KG1 (cell line): ENCODE results near the gene PDK1.

Source experiments
- DNase-seq: peaks from one replicate; lab custom pipeline; 2025; lab: John Stamatoyannopoulos, UW

The PDK1 gene

DNA sequence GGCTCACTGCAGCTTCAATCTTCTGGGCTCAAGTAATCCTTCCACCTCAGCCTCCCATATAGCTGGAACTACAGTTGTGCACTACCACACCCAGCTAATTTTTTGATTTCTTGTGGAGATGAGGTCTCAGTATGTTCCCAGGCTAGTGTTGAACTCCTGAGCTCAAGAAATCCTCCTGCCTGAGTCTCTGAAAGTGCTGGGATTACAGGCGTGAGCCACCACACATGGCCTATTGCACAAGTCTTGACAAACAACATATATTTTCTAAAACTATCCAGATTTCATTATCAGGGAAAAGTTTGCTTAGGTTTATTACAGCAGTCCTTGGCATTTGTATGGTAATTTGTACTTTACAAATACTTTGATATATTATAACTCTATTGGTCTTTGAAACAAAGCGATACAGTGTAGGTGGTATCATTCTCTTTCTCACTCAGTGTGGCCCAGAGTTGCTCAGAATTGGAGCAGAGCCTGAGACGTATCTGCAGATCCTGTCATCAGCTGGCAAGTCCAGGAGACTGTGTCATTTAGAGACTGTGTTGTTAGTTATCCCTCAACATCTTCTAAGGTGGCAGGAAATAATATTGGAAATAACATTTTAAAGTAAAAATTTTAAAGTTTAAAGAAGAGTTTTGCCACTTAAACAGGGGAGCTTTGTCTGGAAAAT lies 41.4 kb downstream of the PDK1 start:
- no peak for DNase-seq

DNA sequence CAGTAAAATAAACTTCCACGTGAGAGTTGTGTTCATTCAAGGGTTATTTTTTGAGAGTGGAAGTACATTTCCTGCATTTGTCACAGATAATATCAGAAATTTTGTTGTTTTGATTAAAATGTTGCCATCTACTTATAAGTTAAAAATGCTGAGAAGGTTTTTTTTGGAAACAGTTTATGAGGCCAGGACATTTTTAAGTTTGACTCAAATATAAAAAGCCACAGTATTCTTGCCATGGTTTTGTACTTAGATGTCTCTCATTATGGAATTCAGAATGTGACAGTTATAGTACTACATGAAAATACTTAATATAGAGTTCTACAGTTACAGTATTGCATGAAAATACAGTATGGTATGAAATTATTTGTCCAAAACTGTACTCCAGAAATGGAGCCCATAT lies 44.1 kb downstream of the PDK1 start:
- DNase-seq: no peak

DNA sequence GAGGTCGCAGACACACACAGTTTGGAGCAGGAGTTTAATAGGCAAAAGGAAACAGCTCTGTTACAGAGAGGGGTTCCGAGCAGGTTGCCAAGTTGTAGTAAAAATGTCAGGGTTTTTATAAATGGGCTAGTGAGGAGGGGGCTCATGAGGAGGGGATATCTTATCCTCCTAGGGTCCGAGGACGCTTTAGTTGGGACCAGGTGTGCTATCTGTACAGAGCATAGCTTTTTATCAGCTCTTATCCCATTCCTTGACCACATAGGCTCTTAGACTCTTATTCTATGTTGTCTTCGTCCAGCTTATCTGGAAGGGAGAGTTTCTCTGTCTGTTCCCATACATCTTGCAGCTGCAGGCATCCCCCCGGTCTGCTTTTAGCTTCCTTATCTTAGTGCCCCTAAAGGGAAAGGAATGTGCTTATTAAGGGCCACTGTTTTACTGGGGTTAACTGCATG lies 44.7 kb downstream of the PDK1 start:
- DNase-seq: no peak

DNA sequence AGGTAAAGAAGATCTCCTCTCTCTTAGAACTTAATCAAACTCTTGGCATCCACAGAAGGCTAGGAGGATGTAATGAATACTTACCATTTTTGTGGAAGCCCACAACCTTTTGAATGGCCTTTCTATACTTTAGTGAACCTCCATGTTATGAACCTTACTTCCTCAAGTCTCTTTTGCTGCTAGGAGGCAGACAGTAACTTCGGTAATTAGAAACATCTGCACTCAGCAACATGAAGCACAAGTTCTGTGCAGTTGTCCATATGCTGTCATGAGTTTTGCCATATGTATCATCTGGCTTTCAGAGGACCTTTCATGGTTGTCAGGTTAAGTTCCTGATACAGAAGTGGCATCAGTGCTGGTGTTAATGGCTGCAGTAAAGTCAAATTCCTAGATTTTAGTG lies 50.4 kb downstream of the PDK1 start:
- DNase-seq: no peak

DNA sequence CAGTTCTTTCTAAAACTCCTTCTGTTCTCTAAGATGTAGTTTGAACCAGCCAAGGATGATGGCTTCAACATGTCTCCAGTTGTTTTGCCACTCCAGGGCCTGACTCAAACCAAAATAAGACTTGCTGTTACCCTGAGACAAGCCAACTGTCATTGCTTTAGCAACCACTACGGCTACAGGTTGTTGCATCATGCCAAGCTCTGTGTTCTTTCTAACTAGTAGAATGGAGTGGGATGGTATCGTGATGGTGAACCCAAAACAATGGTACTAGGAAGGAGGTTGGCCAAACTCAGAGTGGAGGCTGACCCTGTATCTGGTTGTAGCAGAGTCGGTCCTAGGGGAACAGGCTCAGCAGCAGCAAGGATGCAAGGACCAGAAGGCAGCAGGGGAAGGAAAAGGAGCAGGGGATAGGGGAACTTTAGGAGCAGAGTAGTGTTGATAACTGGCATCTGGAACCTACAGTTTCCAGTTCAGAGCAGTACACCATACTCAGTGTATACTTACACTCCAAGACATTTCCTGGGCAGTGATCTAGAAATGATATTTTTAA lies 51.6 kb downstream of the PDK1 start:
- no peak for DNase-seq

DNA sequence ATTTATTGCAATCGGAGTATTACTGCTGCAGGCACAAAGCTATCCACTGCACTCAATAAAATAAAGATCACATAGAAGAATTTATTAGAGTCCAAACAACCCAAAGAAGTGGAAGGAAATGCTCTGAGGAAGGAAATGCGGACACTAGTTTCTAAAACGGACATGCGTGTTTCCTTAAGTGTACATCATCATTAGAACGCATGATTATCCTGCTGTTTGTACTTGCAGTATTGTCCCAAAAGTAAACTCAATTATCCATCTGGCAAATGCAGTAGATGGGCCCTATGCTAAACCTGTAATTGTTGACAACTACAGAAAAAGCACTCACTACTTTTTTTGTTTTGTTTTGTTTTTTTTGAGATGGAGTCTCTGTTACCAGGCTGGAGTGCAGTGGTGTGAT lies 53.6 kb downstream of the PDK1 start:
- no peak for DNase-seq

DNA sequence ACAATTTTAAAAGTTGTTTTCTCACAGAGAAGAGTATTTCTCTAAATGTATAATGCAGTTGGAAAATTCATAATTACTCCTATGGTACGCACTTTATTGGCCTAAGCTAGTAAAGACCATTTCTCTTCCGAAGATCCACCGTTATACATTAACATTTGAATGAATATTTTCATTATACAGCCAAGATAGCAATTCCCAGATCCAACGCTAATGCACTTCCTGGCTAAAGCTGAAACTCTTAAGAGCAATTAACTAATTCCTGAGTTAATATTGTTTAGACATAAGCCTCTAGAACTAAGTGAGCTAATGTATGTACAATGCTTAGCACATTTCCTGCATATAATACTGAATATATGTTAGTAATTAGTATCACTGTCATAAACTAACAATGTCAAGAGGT lies 56.2 kb downstream of the PDK1 start:
- DNase-seq: no peak

DNA sequence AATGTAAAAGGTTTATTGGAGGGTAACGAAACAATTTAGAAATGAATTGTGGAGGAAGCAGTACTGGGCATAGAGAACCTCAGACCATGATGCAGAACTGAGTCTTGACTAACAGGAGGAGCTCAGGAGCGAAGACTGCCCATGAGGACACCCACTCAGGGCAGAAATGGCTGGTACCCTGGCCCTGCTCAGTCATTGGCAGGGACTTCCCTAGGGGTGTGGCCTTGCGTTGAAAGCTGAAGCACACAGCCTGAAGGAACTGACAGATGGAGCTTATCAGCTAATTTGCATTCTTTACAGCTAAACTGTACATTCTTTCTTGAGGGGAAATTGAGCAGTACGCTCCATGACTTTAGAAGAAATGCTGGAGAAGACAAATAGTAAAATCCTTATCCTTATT lies 57.1 kb downstream of the PDK1 start:
- no peak for DNase-seq

DNA sequence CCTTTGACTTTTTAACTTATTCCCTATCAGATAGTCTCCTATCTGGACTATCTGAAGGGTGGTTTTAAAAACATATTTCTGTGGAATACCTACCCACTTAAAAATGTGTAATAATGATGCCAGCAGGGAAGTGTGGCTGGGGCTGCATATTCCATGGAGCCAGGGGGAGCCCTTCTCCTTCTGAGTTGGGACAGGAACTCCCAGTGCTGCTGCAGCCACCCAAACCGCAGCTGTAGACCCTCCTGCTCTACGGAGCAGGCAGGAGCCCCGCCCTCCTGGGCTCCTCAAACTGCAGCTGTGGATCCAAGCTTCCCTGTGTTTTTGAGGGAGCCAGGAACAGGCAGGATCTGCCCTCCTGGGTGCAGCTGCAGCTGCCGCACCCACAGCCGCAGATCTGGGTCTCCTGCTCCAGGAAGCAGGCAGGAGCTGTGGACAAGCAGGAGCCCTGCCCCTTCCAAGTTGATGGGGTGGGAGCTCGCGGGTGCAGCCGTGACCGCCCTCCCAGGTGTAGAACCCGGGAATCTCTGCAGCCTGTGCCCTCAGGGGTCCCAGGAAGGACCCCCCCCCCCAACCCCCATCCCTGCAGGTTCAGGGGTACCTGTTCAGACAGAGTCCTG lies 57.8 kb downstream of the PDK1 start:
- DNase-seq: no peak

DNA sequence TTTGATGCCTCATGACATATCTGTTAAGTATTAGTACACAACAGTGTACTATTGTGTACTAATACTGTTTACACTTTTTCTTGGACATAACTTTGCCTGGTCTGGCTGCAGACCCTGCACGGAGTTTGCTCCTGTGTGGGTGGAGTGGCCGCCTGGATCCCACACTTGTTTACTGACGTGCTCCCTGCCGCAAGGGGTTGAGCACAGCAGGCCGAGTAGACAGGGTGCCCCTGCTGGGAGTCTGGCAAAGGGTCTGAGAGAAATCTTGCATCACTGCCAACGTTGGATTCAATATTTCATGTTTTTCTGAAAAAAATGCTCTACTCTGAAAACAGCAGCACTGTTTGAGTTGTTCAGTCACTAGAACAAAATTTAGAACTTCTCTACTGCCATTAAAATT lies 59.0 kb downstream of the PDK1 start:
- no peak for DNase-seq

DNA sequence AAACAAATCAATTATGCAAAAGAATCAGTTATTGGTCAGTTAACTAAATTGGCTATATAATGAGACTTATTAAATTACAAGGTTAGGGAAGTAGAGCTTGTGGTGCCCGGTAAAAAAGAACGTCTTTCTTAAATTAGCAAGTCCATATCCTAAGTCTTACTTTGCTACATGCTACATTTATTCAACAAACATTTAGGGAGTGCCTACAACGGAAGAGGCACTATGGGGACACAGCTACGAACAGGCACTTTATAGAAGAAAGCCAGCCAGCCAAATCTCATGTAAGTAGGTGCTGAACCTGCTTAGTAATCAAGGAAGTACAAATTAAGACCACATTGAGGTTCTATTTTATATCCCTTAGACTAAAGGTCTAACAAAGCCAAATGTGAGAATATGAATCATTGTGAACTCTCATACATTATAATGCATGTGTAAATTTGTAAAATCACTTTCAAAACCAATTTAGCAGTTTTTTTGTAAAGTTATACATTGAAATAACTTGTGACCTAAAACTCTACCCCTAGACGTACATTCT lies 59.9 kb downstream of the PDK1 start:
- DNase-seq: no peak

DNA sequence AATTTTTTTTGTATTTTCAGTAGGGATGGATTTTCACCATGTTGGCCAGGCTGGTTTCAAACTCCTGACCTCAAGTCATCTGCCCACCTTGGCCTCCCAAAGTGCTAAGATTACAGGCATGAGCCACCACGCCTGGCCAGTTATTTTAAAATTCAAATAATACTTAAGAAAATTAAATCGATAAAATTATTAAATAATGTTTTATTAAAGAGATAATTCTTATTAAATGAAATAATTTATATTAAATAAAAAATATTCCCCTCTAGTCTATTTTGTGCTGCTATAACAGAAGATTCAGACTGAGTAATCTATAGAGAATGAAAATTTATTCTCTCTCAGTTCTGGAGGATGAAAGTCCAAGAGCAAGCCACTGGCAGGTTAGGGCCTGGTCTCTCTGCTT lies 61.2 kb downstream of the PDK1 start:
- DNase-seq: no peak

DNA sequence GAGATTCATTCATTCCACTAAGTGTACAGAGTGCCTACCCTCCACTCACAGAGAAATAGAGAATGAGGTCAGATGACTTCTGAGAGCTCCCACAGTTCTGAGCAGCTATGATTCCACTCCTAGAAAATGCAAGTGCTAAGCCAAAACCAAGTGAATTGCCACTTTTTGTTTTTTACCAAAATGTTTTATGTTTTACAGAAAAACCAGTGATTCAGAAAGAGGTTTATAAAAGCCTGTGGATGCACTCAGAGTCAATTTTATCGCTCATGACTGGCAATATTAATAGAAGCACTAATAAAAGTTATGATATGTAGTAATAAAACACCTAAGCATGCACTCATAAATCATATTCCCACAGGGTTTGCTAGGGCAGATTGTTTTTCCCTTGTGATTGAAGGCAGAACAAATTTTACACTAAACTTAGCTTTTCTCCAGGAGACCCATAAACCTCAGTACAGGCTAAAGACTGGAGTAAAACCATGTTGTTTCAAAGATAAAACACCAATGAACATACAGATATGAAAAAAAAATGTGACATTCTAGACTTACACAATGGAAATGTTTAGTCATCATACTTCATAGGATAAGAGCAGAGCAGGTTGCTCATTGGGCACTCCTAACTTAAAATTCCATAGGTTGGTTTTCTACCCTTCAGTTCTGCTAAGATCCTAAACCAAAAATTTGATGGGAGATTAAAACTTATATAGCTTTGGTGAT lies 67.5 kb downstream of the PDK1 start:
- DNase-seq: no peak

DNA sequence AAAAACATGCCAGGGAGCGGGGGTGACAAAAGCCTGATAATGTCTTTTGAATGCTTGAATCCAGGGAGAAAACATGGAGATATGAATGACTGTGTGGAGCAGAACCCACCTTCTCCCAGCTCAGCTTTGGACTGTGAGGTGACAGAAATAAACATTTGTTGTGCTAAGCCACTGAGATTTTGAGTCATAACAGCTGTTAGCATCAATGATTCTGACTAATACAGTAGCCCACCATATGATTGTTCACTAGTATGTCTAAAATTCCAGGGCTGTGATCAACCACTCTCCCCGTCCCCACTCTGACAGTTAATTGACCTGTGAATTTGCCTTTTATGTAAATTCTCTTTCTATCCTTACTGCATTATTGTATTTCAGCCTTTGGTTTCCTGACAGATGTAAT lies 69.1 kb downstream of the PDK1 start:
- no peak for DNase-seq

DNA sequence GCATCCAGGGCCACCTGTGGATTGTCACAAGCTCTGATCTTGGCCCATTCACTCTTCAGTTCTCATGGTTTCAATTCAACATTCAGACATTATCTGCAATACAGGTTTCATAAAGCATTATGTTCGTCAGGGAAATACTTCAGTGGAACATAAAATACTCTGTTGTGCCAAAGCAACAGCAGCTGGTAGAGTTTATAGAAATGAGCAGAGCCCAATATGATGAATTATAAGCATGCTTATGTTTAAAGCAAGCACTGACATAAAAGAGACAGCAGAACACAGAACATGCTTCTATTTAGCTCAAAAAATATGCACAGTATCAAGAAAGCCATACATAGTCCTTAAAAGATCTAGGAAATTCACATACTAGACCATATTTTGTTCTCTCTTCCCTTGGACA lies 71.3 kb downstream of the PDK1 start:
- DNase-seq: no peak

DNA sequence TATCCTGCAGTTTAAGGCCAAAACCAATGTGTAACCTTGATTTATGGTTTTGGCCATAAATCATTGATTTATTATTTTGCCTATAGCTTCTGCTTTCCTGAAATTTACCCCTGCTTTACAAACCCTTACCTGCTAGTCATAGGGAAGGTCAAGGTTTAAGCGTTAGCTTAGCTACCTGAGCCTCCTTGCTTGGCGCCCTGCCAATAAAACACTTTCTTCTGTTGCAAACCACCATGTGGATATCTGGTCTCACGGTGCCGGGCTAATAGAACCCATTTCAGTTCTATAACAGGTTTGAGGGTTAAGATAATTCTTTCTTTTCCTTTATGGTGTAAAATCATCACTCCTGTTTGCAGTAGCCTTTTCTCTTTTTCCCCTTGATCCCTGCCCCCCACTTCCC lies 72.2 kb downstream of the PDK1 start:
- DNase-seq: no peak

DNA sequence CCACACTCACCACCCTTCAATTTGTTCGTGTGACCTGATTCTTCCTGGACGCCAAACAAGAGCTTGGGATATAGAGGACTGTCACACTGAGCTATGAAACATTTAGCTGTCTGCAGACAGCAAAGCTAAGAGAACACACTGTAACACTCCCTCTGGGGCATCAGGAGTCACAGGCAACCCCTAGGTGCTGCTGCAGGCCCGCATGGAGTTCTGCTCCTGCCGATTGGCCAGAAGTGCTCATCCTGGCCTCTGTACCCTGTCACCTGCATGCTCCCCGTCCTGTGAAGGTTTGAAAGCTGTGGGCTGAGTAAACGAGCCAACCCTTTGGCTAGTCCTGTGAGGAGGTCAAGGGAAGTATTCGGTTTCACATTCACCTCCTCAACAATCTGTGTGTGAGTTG lies 73.7 kb downstream of the PDK1 start:
- DNase-seq: no peak

DNA sequence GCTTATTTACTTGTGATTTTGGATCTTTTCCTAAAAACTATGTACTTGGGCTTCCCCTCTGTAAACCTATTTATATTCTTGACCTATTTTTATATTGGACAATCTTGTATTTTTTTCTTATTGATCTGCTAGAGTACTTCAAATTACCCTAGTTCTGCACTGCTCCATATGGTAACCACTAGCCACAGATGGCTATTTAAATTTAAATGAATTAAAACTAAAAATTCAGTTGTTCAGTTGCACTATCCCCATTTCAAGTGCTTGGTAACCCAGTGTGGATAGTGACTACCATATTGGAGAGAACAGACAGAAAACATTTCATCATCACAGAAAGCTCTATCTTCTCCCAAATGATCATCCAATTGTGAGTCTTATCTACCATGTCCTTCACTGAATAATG lies 74.3 kb downstream of the PDK1 start:
- DNase-seq: no peak

DNA sequence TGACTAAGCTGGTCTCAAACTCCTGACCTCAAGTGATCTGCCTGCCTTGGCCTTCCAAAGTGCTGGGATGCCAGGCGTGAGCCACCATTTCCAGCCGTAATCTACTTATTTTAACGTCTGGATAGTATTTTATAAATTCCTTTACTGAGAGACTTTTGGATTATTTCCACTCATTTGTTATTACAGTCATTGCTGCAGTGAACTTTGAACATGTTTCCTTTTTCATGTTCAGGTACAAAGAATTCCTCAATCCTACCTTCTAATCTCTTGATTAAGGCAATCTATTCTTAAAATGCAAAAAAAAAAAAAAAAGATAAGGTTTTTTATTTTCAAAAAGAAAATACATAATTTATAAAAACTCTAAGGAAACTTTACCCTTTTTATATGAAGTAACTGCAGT lies 78.6 kb downstream of the PDK1 start:
- DNase-seq: no peak

DNA sequence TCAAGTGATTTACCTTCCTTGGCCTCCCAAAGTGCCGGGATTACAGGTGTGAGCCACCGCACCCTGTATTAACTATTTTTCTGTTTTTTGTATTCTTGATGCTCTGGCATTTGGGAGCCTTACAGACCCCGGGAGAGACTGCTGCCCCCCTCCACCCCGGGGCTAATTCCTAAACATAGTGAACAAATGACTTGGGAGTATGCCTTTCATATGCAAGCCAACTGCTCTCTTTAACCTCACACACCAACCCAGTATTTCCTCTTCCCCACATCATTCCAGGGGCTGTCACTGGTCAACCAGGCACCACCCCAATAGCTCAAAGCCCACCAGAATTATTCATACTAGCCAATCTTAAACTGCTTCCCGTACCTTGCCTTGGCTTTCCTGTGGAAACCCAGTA lies 79.7 kb downstream of the PDK1 start:
- no peak for DNase-seq

DNA sequence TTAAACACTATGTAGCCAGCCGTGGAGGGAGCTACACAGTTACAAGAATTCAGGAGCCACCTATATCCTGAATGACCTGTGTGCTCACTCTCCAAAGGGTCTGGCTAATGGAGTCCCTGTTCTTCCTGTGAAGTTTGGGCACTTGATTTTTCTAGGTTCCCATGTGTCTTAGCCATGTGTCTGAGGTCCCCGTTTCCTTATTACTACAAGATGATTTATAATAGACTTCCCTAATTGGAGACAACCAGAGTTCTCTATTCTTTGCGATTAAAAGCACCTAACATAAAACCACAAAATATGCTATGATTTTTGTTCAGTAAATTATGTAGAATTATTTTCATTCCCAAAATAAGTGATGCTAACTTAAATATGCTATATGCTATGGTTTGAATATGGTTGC lies 83.4 kb downstream of the PDK1 start:
- no peak for DNase-seq

DNA sequence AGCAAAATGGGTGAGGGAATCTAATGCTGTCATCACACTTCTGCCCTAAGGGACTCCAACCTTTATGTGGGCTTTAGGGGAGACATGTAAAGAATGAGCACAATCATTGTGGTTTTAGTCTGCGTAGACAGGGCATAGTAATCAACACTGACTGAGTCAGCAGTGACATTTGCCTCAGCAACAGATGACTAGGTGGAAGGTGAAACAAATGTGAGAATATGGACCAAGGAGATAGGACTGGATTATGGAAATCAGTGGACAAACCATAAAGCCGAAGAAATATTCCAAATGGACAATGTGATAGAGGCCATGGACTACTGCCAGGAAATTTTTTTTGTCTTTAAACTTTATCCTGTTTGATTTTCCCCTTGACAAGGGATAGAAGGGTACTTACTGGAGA lies 83.9 kb downstream of the PDK1 start:
- no peak for DNase-seq

DNA sequence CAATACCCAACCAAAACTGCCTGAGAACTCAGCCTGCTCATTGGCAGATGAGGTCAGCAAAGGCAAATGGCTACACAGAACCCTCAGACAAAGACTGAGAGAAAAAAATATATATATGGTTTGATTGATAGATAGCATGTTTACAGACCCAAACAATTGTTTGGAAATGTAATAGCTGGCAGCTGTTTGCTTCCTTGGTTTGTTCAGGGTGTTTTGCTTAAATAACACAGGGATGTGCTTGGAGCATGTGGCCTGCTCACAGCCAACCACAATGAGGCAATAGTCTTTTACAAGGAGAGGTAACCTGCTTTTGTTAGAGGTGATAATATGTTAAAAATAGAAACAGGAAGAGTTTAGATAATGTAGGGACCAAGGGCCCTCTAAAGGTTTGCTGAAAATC lies 84.5 kb downstream of the PDK1 start:
- no peak for DNase-seq
